Stomach (tissue), 4 donors: ENCODE measurements around the gene SIK3.

Experiments
- POLR2A ChIP-seq, 4 donors: fragments of 450-650 bp; IDR thresholded peaks; one replicate each; pipeline ENCODE4 v1.6.1; 2016; ENCODE audit warnings: antibody characterized with exemption in 4 of 4, control low read depth in 2 of 4, mild to moderate bottlenecking in 1 of 4, moderate library complexity in 1 of 4
- TF ChIP-seq, protein P1 (sequence below), 7 experiments: fragments of 450-650 bp in 4 of 7; fragments of 200-600 bp in 3 of 7; sonication (generic) in 3 of 7; IDR thresholded peaks; one replicate each; pipeline ENCODE4 v1.5.1; 2016 to 2019; ENCODE audit warnings: antibody characterized with exemption in 7 of 7, control low read depth in 2 of 7, mild to moderate bottlenecking in 1 of 7

DNA sequence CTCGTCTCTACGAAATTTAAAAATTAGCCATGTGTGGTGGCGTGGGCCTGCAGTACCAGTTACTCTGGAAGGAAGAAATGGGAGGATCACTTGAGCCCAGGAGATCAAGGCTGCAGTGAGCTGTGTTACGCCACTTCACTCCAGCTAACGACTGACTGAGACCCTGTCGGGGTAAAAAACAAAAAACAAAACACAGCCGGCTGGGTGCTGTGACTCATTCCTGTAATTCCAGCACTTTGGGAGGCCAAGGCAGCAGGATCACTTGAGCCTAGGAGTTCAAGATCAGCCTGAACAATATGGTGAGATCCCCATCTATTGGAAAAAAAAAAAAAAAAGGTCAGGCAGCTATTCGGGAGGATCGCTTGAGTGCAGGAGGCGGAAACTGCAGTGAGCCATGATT, 48.3 kb upstream of the SIK3 start:
- no peak for TF ChIP-seq POLR2A (IDR thresholded peaks at IDR 0.05)
- TF ChIP-seq, protein P1, sequence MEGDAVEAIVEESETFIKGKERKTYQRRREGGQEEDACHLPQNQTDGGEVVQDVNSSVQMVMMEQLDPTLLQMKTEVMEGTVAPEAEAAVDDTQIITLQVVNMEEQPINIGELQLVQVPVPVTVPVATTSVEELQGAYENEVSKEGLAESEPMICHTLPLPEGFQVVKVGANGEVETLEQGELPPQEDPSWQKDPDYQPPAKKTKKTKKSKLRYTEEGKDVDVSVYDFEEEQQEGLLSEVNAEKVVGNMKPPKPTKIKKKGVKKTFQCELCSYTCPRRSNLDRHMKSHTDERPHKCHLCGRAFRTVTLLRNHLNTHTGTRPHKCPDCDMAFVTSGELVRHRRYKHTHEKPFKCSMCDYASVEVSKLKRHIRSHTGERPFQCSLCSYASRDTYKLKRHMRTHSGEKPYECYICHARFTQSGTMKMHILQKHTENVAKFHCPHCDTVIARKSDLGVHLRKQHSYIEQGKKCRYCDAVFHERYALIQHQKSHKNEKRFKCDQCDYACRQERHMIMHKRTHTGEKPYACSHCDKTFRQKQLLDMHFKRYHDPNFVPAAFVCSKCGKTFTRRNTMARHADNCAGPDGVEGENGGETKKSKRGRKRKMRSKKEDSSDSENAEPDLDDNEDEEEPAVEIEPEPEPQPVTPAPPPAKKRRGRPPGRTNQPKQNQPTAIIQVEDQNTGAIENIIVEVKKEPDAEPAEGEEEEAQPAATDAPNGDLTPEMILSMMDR (IDR thresholded peaks at IDR 0.05) = no peak
